NCI-H146 (cell line): ENCODE results near the gene ACMSD.
A peak's percentile ranks its signal among the peaks of the same experiment; 100 is the strongest.
"Not testable (repeated sequence)": the region's sequence is repeated elsewhere in the genome, so short reads cannot be mapped to it uniquely, and the experiment has no call there.

Experiments
- DNase-seq: peaks from one replicate; lab custom pipeline; 2025; lab: John Stamatoyannopoulos, UW

ACMSD gene

DNA sequence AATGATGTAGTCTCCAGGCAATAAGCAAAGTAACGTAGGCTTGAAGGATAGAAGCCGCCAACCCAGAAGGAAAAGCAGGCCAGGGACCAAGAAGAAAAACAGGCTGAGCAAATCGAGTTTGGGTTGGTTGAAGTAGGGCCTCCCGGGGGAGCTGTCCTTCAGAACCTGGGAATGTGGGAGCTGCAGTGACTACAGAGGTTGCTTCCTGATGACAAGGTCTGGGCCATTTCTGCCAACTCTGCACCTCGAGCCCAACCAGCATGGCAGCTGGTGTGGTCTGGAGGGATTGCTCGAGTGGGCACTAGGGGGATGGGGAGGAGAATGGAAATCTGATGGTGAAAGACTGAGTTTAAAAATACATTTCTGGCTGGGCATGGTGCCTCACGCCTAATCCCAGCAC is 14.1 kb downstream of the ACMSD start:
- no peak for DNase-seq

DNA sequence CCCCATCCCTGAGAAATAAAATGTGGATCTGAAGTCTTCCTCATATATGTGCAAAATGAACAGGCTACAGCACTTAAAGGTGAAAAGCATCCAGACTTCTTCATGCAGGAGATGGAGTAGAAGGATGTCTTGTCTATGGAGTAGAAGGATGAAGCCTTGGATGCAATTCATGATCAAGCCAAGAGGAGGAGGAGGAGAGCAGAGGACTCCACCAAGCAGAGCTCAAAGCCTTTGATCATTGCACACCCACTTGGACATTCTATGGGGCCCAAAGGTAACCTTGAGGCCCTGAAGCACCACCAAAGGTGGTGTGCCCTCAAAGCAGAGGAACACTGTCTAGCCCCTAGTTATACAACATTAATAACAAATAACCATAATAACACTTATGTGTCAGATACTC is 17.3 kb downstream of the ACMSD start:
- DNase-seq = no peak

DNA sequence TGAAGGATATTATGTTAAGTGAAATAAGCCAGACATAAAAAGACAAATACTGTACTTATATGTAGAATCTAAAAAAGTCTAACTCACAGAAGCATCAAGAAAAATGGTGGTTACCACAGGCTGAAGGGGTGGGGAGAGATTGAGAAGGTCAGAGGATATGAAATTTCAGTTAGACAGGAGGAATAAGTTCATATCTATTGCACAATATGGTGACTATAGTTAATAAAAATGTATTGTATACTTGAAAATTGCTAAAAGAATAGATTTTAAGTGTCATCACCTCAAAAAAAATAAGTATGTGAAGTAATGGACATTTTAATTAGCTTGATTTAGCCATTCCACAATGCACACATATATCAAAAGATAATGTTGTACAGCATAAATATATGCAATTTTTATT is 19.8 kb downstream of the ACMSD start:
- DNase-seq = no peak

DNA sequence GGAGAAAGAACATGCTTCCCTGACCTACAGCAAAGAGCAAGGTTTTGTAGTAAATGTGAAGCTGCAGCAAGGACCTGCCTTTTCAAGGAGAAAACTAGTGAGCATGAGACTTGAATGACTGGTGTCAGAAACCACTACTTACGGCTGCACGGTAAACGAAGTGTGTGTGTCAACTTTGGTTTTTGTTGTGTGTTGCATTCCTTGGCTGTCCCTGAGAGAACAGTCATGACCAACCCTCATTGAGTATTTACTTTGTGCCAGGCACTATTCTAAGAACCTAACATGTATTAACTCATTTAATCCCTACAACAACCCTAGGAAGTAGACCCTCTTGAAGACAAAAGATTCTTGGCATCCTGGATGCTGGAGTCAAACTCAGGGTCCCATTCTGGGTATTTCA is 22.8 kb downstream of the ACMSD start:
- DNase-seq = no peak

DNA sequence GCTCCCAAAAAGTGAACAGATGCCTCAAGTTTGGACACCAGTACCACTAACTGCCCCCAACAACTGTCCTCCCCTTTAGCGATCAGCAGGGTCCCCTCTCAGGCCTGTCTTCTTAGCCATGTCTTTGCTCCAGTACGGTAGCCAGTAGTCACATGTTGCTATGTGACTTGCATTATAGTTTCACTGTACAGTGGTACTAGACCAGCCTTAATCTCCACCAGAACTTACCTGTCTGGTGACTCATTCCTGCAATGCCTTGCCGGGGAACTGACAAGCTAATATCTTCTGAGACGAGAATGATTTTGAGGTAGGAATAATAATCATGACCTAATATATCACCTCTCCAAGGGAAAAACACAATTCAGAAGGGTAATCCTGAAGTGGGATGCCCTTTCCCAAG is 23.7 kb downstream of the ACMSD start:
- DNase-seq = no peak

DNA sequence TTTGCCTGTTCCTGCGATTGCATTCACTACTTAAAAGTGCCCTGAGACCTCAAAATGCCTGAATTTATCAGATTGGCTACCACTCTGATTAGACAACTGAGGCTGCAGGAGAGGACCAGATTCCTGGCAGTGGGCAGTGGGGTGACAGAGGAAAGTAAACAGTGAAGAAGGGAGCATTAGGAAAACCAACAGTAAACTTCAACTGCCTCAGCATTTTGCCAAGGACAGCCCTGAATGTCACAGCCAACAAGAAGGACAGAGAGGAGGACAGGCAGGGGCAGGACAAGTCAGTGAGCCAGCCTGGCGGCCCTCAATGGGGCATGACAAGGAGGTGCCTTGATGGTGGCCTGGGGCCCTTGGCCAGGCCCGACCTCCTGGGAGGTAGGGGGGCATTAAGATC is 24.3 kb downstream of the ACMSD start:
- DNase-seq = no peak

DNA sequence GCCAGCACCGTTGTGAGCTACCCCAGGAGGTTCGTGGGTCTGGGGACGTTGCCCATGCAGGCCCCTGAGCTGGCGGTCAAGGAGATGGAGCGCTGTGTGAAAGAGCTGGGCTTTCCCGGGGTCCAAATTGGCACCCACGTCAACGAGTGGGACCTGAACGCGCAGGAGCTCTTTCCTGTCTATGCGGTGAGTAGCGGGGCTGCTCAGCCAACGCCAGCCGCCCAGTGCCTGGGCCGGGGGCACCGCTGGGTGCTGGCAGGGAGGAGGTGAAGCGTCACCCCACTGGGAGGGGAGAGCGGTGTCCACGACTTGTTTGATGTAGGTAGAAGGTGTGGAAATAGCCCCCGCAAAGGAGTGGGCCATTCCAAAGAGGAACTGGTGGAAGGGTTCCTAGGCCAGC is 25.0 kb downstream of the ACMSD start:
- no peak for DNase-seq

DNA sequence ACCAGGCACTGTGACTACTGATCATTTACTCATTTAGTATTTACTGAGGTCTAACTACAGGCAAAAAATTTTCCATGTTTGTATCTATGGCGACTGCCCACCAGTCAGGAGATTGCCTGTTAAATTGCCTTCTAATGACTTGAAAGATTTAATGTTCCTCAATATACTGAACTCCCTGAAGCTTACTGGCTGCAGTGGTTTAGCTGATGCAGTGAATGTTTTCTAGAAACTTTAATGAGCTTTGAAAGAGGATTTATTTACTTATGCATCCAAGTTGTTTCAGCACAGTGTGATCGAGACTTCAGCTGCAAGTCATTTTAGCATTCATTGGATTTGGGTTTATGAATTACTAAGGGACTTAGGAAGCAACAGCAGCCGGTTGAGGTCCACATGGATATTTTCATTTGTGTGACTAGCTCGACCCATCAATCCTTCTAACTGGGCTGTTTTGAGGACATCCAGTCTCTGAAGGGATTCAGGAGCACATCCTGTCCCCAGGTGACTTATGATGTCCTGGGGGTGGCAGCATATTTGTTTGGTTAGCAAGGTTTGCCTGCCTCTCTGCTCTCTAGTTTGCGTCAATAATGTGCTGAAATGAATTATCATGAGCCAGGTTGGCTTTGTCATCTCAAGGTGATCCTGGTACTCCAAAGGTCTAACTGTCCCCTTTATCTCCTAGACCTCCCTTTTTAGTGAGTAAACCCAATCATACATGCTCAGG is 26.8 kb downstream of the ACMSD start:
- DNase-seq = peak; percentile 18

DNA sequence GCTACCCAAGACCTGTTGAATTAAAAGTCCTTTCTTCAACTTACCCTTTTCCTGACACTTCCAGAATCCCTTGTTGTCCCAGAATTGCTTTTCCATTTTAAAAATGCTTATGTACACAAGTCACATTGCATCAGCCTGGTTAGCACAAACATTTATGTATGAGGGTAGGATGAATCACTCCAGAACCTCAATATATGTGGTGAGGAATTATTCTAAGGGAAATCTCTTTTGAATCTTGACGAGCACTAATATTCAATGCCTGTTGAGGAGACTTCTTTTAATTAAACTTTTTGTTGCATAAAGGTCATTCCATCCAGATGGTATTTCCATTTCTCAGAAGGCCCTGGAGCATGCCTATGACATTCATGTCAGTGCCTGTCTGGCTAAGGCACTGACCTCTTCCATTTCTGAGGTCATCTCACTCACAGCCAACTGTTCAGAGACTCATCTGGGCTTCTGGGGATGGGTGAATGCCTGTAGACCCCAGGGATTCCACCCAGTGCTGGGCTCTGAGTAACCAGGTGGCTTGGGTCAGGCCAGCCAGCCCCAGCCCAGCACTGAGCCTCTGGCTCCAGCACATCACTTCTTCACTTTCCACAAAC is 28.2 kb downstream of the ACMSD start:
- no peak for DNase-seq

DNA sequence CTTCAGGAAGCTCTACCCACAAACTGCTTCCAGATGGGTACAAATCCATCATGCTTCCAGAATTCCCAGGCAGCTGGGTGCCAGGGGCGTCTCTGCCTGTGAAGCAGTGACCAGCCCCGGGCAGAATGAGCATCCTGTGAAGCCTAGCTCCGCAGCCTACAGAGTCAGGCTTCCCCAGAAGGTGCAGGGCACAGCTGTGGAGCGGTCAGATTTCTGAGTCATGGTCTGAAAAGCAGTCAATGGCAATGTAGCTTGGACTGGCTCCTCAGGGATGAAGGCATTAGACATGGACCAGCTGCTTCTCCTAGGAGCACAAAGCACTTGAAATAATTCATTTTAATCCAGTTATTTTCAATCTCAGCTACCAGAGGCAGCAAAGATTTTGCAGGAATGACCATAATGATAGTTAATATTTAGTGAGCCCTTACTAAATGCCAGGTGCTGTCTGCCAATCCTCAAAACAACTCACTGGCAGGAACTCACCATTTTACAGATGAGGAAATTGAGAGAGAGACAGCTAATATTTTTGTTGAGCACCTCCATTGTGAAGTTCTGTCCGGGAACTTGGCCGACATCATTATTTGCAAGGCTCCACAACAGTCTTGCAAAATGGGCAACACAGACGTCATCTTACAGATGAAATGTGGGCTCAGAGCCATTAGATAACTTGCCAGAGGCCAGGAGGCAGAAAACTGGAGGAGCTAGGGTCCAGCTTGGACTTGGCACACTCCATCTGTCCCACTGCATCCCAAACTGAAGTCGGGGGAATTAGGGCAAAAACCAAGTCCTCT is 31.7 kb downstream of the ACMSD start:
- no peak for DNase-seq

DNA sequence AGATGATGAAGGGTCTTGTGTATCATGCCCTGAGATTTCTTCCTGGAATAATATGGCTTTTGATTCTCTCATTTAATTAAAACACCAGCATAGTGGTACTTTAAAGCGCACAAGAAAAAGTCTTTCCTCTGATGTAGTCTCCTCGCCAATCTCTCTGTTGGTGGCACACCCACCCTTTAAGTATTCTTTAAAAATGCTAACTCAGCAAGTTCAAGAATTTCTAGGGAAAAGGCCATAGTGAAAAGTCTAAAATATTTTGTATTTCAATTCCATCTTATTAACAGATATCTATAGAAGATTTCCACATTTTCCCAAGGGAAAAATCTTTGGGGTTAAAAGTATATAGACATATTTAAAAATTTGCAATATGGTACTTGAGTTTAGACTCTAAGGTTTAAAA is 34.7 kb downstream of the ACMSD start:
- DNase-seq = no peak

DNA sequence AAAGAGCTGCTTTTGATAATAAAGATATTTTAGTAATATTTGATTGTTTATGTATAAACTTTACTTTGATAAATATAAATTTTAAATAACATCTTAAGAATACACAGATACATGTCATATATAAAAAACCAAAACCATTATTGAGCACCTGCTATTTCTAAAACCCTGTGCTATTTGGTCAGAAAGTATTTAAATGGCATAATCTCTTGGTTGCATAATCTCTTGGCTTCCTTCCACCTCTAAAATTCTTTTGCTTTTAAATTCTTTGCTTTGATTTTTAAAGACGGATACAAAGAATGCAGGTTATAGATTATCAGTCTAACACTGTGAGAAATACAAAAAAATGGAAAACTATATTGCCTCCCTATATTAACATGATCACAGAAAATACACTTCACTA is 36.9 kb downstream of the ACMSD start:
- DNase-seq = no peak

DNA sequence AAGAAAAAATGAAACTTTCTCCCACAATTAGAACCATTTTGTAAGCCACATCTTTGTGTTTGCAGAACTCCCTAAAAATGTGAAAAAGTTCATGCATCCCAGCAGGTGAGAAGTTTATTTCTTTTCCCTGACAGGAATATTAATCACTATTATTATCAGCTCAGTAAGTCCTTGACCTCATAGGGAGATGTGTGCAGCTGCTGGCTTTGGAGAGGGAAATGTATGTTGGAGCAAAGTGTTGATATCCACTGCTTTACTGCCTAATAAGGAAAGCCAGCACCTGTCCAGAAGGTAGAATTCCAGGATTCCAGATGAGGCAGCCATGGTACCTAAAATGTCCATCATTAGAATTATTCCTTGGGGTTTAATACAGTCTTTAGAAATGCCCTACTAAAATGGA is 44.4 kb downstream of the ACMSD start:
- DNase-seq = peak; percentile 42

DNA sequence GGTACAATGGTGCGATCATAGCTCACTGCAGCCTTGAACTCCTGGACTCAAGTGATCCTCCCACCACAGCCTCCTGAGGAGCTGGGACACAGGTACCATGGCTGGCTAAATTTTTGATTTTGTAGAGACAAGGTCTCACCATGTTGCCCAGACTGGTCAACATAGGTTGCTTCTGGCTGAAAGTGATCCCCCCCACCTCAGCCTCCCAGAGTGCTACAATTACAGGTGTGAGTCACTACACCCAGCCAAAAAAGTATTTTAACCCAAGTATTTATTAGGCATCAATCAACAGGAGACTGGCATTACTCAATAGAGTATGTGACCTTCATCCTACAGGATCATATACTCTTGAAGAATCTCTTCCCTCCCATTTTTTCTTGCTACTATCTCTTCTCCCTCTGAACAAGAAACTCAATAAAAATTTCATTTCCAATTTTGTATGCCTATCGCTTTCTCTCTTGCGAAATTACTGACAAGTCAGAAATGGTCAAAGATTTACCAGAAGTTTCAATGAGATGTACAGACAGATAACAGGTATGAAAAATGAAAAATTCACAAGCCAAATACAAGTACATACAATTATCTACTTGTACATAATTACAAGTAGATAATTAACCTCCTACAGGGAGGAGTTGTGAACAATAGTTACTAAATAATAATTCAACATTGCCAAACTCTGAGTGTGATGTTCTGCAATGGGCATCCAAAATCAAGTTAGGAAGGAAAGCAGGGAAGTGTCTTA is 45.3 kb downstream of the ACMSD start:
- peak; percentile 2 for DNase-seq

DNA sequence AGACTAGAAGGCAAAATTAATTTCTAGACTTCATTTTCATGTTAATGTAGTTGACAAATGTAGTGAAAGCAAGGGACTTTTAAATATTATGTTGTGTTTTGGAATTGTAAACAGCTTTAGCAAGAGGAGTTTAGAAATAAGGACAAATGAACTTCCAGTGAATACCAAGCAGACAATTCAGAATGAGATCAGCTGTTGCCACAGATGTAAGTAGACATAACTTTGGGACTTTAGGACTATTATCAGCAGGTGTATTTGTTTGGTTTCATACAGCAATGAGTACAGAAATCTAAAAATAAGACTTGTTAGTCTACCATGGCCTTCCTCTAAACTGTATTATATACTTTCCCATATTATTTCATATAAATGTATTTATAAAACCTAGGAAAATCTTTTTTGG is 46.0 kb downstream of the ACMSD start:
- no peak for DNase-seq

DNA sequence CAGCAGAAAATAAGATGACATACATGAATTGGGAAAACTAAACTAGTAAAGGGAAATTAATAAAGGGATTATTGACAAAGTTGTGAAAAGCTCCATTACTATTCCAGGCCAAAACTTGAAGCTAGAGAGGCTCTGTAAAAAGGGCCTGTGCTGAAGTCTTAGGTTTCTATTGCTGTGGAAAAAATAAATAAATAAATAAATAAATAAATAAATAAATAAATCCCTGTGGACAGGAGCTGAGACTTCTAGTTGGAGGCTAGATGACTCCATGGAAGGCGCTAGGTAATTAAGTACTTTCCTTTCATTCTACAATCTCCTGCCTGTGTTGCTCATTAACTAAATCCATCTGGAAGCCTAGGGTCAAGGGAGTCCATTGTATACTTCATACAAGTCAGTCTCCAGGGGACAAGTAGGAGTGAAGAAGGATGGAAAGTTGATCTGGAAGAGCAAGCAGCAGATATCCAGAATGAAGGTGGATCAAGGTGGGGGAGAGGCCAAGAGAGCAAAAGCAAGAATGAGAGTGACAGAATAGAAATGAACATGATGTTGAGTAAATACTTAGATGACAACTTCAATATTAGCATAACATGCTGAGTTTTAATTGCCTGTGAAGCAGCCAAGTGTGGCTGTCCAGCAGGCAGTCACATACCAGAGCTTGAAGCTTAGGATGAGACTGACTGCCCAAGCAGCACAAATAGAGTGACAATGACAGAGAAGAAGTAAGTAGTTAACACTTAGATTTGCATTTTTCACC is 54.0 kb downstream of the ACMSD start:
- peak; percentile 34 for DNase-seq

DNA sequence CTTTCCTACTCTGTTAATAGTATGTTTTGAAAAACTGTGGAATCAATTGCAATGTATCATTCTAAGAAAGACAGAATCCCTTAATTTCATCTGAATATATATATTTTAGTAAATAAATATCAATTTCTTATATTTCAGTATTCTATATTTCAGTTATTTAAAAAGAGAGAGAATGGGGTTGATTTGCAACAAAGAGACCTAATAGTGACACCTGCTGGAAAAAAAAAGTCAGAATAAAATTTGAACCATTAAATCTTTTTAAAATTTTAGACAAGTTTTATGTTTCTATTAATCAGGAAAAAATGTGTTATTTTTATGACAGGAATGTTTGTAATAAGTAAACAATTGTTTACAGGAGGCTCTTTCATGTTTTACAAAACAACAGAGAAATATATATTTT is 59.5 kb downstream of the ACMSD start:
- DNase-seq = peak; percentile 9

DNA sequence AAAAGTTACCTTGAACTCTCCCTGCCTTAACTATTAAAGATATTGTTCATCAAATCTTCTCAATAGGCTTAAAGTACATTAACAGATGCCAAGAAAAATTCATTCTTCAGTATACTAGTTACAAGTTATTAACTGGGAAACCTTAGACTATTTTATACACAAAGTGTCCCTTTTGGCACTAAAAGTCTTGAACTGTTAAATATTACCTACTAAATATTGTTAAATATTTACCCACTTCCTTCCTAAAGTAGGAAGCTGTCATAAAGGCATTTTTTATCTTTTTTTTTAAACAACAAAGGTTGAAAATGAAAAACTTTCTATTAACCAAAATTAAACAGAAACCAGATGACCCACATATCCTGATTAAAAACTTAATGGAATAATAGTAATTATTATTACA is 60.8 kb downstream of the ACMSD start:
- no peak for DNase-seq

DNA sequence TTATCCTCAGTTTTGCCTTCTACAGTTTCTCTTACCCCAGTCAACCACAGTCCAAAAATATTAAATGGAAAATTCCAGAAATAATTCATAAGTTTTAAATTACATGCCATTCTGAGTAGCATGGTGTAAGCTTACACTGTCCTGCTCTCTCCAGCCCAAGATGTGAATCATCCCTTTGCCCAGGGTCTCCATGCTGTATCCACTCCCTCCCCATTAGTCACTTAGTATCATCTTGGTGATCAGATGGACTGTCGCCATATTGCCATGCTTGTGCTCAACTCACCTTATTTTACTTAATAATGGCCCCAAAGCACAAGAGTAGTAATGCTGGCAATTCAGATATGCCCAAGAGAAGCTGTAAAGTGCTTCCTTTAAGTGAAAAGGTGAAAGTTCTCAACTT is 61.7 kb downstream of the ACMSD start:
- no peak for DNase-seq

DNA sequence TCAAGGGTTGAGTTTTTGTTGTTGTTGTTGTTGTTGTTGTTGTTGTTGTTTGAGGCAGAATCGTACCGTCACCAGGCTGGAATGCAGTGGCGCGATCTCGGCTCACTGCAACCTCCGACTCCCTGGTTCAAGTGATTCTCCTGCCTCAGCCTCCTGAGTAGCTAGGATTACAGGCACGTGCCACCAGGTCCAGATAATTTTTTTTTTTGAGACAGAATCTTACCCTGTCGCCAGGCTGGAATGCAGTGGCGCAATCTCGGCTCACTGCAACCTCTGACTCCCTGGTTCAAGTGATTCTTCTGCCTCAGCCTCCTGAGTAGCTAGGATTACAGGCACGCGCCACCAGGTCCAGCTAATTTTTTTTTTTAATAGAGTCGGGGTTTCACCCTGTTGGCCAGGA is 65.3 kb downstream of the ACMSD start:
- DNase-seq = not testable (repeated sequence)

DNA sequence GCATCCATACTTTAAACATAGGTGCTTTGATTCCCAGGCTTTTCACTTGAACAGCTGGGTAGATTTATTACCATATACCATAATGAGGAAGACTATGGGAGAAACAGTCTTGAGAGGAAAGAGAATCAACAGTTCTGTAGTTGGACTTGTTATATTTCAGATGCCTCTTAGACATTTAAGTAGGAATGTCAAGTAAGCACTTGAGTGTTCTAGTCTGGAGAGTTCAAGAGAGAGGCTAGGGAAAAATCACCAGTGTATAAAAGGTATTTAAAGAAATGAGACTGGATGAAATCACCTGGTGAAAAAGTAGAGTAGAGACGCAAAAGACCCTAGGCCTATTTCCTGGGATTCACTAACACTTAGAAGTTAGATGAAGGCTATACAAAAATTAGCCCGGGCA is 66.8 kb downstream of the ACMSD start:
- DNase-seq = no peak

DNA sequence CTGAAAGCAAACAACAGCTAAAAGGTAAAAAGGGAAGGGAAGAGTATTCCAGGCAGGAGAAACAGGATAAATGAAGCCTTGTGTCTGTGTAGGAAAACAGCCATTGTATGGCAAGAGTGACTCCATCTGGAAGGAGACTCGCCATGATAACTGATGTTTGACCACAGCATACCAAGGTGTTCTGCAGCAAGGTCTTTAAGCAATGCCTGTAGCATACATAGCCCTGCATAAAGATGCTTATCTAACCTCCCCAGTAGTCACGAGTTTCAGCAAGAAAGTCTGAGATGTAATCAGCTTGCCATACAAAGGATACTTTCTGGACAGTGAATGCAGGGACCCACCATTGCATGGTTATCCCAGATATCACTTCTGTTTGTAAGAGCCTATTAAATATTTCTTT is 68.3 kb downstream of the ACMSD start:
- DNase-seq = no peak
